Activated CD4-positive, alpha-beta T cell treated with anti-CD3 and anti-CD28 coated beads, Interleukin-2, amount 10 ng/mL, durations not matched to agents 7 days and 5 days (primary cell): Measurements from ENCODE around the gene ADIG. TPM values are rescaled to one million over a fixed set of nuclear protein-coding genes. Genes with fewer than 3 reads are reported as not detected.

ENCODE experiments used
- CTCF ChIA-PET: fragments of 350-600 bp; sonication (Branson Sonifier 250); formaldehyde crosslinking; loops from one replicate; lab custom pipeline; 2021; ENCODE audit warnings: antibody characterized with exemption; lab: Charles Lee
- POLR2A ChIA-PET: fragments of 350-600 bp; sonication (Branson Sonifier 250); formaldehyde crosslinking; loops from one replicate; lab custom pipeline; 2021; ENCODE audit warnings: antibody characterized with exemption; lab: Charles Lee
- DNase-seq: peaks from one replicate; pipeline ENCODE4 v3.0.0-alpha.2; 2020
- H3K27ac Mint-ChIP-seq: one replicate; pipeline ENCODE4 v1.8.0; 2021; ENCODE audit warnings: mild to moderate bottlenecking, moderate library complexity, mixed read lengths
- H3K27me3 Mint-ChIP-seq: one replicate; pipeline ENCODE4 v1.8.0; 2021; ENCODE audit warnings: mixed read lengths
- H3K36me3 Mint-ChIP-seq: one replicate; pipeline ENCODE4 v1.8.0; 2021; ENCODE audit warnings: low read depth, mixed read lengths
- H3K4me1 Mint-ChIP-seq: one replicate; pipeline ENCODE4 v1.8.0; 2021; ENCODE audit warnings: mixed read lengths
- H3K4me3 Mint-ChIP-seq: one replicate; pipeline ENCODE4 v1.8.0; 2021; ENCODE audit warnings: mild to moderate bottlenecking, moderate library complexity, mixed read lengths
- H3K9me3 Mint-ChIP-seq: one replicate; pipeline ENCODE4 v1.8.0; 2021; ENCODE audit warnings: mixed read lengths
- total RNA-seq, 2 experiments: library from RNA; stranded (reverse); gene quantifications; one replicate each; pipeline ENCODE4 v1.2.3, GENCODE V29; 2021

Gene ADIG
- total RNA-seq, 2 experiments from 2014 or later = not detected

DNA sequence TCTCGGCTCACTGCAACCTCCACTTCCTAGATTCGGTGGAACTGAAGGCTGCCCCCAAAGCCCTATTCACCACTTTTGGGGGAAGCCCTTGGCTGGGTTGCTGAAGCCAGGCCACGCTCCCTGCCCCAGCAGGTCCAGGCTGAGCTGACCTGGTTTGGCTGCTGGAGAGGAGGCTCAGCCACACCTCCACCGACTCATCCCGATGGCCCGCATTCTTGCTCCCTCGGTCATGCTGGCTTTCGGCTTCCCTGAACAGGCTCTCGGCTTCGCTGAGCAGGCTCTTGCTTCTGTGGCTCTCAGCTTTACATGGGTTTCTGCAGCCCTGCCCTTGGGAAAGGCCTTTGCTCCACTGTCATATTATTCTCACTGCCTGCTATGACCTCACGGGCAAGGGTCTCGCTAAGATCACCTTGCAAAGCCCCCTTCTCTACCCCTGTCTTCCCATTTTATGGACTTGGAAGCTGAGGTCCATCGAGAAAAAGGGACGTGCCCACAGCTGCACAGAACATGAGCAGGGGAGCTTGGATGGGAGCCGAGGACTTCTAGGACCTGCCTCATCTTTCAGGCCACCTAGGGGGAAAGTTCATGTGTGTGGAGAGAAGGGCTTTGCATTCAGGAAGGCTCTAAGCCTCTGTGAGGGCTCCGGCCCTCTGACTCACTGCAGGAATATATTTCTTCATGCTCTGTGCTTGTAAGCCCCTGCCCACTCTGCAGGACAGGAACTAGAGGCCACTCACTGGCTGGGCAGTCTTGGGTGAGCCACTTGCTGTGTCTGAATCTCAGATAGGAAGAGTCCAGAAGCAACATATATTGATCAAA lies 36.2 kb downstream of the ADIG start:
- ChIA-PET CTCF (no interaction called here), POLR2A (no interaction called here)
- Mint-ChIP-seq H3K4me3 (no peak overlapping the region), H3K27me3 (peaks cover 17% of the 10 kb centered on the region), H3K9me3 (no peaks in the 10 kb centered on the region), H3K27ac (no peak overlapping the region), H3K36me3 (no peaks in the 10 kb centered on the region), H3K4me1 (no peaks in the 10 kb centered on the region)
- DNase-seq = no peak

DNA sequence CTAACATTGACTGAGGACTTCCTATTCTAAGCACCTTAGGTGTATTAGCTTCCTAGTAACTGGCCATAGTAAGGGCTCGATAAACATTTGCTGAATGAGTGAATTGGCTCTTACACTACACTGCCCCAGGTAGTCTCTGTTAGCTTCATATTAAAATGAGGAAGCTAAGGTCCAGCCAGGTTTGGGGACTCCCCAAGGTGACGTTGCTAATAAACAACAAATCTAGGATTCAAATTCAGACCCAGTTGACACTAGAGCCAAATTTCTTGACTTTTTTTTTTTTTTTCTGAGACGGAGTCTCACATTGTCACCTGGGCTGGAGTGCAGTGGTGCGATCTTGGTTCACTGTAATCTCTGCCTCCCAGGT lies 36.8 kb downstream of the ADIG start:
- Mint-ChIP-seq H3K27me3 (peaks cover 12% of the 10 kb centered on the region), H3K36me3 (no peaks in the 10 kb centered on the region), H3K4me1 (no peaks in the 10 kb centered on the region), H3K27ac (no peak overlapping the region), H3K9me3 (no peaks in the 10 kb centered on the region), H3K4me3 (no peak overlapping the region)
- POLR2A ChIA-PET = no interaction called here
- CTCF ChIA-PET = no interaction called here
- DNase-seq = no peak

DNA sequence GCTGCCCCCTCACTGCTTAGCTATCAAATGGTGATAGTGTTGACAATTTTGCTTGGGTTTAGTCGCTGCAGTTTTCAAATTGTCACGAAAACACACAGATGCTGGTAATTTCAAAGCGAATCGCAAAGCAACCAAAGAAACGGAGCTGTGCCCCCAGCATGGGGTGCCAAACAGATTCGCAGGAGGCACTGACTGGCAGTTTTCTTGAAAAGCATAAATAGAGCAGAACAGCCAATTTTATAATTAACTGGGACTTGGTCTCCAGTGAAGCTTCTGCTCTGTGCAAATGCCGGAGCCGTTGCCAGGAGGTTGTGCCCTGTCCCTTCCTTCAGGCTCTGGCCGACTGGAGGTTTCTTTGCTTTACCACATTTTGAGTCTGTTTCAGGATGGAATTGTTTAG lies 39.4 kb downstream of the ADIG start:
- Mint-ChIP-seq H3K4me3 (no peak overlapping the region), H3K27ac (no peak overlapping the region), H3K4me1 (no peaks in the 10 kb centered on the region), H3K27me3 (peaks cover 12% of the 10 kb centered on the region), H3K36me3 (no peaks in the 10 kb centered on the region), H3K9me3 (no peaks in the 10 kb centered on the region)
- ChIA-PET POLR2A (no interaction called here), CTCF (no interaction called here)
- DNase-seq = no peak

DNA sequence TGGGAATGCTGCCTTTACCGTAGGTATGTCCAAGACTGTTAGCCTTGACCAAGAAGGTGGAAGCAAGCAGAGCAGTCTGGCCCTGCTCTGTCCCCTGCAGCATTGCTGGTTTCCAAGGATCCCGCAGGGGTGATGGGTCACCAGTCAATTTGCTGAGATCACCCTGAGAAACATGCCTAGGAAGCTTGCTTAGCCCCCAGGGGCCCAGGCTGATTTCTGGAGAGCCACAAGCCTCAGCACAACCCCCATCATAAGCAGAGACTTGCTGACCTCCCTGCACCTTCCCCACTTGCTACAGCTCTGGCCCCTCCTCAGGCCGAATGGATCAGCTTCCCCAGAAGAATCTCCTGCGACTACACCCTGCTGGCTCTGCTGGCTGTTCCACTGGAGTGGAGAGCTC lies 42.1 kb downstream of the ADIG start:
- ChIA-PET POLR2A (no interaction called here), CTCF (no interaction called here)
- Mint-ChIP-seq H3K4me3 (no peak overlapping the region), H3K9me3 (no peaks in the 10 kb centered on the region), H3K27ac (no peak overlapping the region), H3K4me1 (no peaks in the 10 kb centered on the region), H3K27me3 (peaks cover 8% of the 10 kb centered on the region), H3K36me3 (no peaks in the 10 kb centered on the region)
- no peak for DNase-seq

DNA sequence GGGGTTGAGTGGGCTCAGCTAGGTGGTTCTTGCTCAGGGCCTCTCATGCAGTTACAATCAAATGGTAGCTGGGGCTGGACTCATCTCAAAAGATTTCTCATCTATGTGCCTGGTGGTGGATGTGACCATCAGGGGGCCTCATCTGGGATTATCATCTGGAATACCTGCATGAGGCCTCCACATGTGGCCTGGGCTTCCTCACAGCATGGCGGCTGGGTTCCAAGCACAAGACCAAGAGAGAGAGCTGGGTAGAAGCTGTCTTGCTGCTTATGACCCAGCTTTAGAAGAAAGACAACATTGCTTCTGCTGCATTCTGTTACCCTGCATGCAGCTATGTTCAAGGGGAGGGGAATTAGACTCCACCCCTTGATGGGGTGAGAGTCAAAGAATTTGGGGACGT lies 43.1 kb downstream of the ADIG start:
- CTCF ChIA-PET = no interaction called here
- POLR2A ChIA-PET = no interaction called here
- H3K4me1 Mint-ChIP-seq = no peaks in the 10 kb centered on the region

DNA sequence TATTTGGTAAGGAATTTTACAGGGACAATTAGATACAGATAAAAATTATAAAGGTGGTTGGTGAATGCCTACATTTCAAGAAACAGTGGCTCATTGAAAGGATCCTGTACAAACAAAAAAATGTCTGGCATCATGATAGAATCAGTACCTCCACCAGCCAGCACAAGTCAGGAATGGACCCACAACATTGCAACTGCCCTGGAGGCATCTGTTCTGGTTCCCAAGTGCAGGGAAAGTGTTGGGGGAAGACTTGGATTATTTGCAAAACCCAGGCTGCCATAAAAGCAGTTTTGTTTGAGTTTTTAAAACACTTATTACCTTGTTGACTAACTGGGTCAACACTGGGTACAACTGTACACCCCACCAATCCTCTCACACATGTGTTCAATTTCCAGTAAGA lies 44.9 kb downstream of the ADIG start:
- no peaks in the 10 kb centered on the region for H3K36me3 Mint-ChIP-seq
- ChIA-PET CTCF (no interaction called here), POLR2A (no interaction called here)
- no peaks in the 10 kb centered on the region for H3K4me1 Mint-ChIP-seq
- no peak overlapping the region for H3K4me3 Mint-ChIP-seq
- H3K27ac Mint-ChIP-seq = no peak overlapping the region
- no peaks in the 10 kb centered on the region for H3K9me3 Mint-ChIP-seq
- no peak for DNase-seq
- peaks cover 3% of the 10 kb centered on the region for H3K27me3 Mint-ChIP-seq

More for the DNA sequence above, 43.1 kb downstream of the ADIG start:
- Mint-ChIP-seq H3K27me3 (peaks cover 8% of the 10 kb centered on the region), H3K36me3 (no peaks in the 10 kb centered on the region), H3K27ac (no peak overlapping the region), H3K9me3 (no peaks in the 10 kb centered on the region), H3K4me3 (no peak overlapping the region)
- no peak for DNase-seq

DNA sequence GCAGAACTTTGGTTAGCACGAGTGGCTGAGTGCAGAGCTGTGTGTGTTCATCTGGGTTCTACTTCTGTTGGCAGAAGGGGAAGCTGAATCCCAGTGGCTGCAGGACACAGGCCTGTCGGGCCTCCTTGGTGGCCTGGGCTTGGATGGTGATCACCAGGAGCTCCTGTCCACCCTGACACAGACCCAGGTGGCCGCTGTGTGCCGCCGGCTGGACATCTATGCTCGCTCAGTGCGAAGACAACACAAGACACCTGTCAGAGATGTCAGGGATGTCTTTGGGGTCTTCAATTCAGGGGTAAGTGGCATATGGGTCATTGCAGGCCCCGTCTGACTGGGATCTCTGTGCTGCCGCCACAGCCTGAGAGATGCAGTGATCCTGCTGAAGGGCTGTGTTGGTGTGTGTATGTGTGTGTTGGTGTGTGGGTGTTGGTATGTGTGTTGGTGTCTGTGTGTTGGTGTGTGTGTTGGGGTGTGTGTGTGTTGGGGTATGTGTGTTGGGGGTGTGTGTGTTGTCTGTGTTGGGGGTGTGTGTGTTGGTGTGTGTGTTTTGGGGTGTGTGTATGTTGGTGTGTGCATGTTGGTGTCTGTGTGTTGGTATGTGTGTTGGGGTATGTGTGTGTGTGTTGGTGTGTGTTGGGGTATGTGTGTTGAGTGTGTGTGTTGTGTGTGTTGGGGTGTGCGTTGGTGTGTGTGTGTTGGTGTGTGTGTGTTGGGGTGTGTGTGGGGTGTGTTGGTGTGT lies 46.1 kb downstream of the ADIG start:
- H3K9me3 Mint-ChIP-seq = no peaks in the 10 kb centered on the region
- no peak overlapping the region for H3K4me3 Mint-ChIP-seq
- POLR2A ChIA-PET = no interaction called here

DNA sequence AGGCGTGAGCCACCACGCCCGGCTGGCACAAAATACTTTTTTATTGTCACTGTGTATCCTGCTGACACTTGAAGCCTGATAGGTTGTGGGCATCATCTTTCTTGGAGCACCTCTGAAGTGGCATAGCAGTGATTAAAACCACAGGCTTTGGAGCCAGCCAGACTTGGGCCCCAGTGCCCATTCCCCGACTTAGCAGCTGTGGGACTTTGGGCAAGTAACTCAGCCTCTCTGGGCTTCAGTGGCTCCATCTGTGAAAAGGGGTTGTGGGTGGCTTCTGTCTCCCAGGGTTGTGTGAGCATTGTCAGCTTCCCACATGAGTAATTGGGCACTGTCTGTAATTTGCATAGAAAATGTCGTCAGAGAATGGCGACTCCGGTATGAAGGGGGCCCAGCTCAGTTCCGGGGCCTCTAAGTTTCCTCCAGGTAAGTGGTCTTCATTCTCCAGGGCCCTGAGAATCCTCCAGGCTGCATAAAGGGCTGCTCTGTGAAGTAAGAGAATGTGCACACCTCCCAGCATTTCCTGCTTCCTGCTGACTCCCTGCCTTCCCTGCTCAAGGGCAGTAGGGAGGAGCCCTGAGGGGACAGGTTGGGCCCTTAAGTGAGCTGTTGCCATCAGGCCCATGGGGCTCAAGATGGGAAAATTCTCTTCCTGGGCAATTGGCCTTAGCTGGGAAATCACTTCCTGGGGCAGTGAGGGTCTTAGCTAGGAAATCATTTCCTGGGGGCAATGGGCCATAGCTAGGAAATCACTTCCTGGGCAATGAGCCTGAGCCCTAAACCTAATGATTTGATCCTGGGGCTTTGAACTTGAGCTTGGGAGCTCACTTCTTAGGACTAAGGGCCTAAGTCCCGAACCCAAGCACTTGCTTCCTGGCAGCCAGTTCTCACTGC lies 47.8 kb downstream of the ADIG start:
- Mint-ChIP-seq H3K4me1 (peaks cover 3% of the 10 kb centered on the region), H3K27ac (no peak overlapping the region), H3K4me3 (no peak overlapping the region), H3K9me3 (no peaks in the 10 kb centered on the region), H3K27me3 (peaks cover 3% of the 10 kb centered on the region), H3K36me3 (no peaks in the 10 kb centered on the region)
- no peak for DNase-seq
- ChIA-PET CTCF (no interaction called here), POLR2A (no interaction called here)

More for the DNA sequence above, 46.1 kb downstream of the ADIG start:
- H3K36me3 Mint-ChIP-seq = no peaks in the 10 kb centered on the region
- no peak for DNase-seq
- no peaks in the 10 kb centered on the region for H3K27me3 Mint-ChIP-seq
- no peak overlapping the region for H3K27ac Mint-ChIP-seq
- CTCF ChIA-PET = no interaction called here
- H3K4me1 Mint-ChIP-seq = no peaks in the 10 kb centered on the region

DNA sequence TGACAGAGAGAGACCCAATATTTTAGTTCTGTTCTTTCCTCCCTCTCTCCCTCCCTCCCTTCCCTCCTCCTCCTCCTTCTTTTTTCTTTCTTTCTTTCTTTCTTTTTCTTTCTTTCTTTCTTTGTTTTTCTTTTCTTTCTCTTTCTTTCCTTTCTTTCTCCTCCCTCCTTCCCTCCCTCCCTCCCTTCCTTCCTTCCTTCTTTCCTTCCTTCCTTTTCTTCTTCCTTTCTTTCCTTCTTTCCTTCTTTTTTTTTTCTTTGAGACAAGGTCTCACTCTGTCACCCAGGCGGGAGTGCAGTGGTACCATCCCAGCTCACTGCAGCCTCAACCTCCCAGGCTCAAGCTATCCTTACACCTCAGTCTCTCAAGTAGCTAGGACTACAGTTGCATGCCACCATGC lies 49.0 kb downstream of the ADIG start:
- no peaks in the 10 kb centered on the region for H3K9me3 Mint-ChIP-seq
- H3K27me3 Mint-ChIP-seq = peaks cover 5% of the 10 kb centered on the region
- peaks cover 3% of the 10 kb centered on the region for H3K4me1 Mint-ChIP-seq
- no peak overlapping the region for H3K27ac Mint-ChIP-seq
- ChIA-PET CTCF (no interaction called here), POLR2A (no interaction called here)
- H3K36me3 Mint-ChIP-seq = no peaks in the 10 kb centered on the region
- DNase-seq = no peak
- no peak overlapping the region for H3K4me3 Mint-ChIP-seq

DNA sequence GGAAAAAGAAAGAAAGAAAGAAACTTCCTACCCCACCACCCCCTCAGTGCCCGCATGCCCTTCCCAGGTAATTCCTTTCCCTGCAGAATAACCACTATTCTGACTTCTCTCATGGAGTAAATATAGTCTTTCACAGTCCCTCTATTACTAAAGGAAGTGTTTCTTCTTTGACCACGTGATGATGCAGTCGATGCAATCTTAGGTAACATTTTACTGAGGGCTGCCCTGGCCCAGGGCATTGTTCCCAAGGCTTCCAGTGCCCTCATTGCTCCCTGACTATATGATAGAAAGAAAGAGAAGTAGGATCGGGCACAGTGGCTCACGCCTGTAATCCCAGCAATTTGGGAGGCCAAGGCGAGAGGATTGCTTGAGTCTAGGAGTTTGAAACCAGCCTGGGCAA lies 49.7 kb downstream of the ADIG start:
- no peaks in the 10 kb centered on the region for H3K36me3 Mint-ChIP-seq
- ChIA-PET CTCF (no interaction called here), POLR2A (no interaction called here)
- no peaks in the 10 kb centered on the region for H3K9me3 Mint-ChIP-seq
- peaks cover 3% of the 10 kb centered on the region for H3K4me1 Mint-ChIP-seq
- DNase-seq = no peak
- no peak overlapping the region for H3K27ac Mint-ChIP-seq
- H3K4me3 Mint-ChIP-seq = no peak overlapping the region
- peaks cover 5% of the 10 kb centered on the region for H3K27me3 Mint-ChIP-seq

DNA sequence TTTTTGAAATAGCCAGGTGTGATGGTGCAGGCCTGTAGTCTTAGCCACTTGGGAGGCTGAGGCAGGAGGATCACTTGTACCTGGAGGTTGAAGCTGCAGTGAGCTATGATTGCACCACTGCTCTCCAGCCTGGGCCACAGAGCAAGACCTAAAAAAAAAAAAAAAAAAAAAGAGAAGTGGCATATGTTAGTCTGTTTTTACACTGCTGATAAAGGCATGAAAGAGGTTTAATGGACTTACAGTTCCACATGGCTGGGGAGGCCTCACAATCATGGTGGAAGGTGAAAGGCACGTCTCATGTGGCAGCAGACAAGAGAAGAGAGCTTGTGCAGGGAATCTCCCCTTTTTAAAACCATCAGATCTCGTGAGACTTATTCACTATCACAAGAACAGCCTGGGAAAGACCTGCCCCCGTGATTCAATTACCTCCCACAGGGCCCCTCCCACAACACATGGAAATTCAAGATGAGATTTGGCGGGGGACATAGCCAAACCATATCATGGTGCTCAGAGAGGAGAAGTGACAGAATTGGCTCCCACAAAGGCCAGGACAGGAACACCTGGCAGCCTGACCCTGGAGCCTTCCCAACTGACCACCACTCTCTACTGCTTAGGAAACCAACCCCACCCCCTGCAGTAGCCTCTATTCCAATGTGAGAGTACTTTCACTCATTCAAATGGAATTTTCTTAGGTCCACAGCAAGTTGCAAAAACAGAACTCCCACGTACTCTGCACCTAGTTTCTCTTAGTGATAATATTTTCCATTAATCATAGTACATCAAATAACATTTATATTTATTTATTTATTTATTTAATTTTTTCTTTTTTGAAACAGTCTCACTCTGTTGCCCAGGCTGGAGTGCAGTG lies 50.4 kb downstream of the ADIG start:
- no peak overlapping the region for H3K27ac Mint-ChIP-seq
- no peak overlapping the region for H3K4me3 Mint-ChIP-seq
- no peaks in the 10 kb centered on the region for H3K36me3 Mint-ChIP-seq
- ChIA-PET CTCF (interaction anchor here (0.6 kb wide), 1 partner anchor 72 kb away, joined by 4 read pairs; no protein-coding TSS in a partner anchor), POLR2A (no interaction called here)
- H3K9me3 Mint-ChIP-seq = no peaks in the 10 kb centered on the region
- no peak for DNase-seq
- peaks cover 3% of the 10 kb centered on the region for H3K4me1 Mint-ChIP-seq
- peaks cover 5% of the 10 kb centered on the region for H3K27me3 Mint-ChIP-seq

DNA sequence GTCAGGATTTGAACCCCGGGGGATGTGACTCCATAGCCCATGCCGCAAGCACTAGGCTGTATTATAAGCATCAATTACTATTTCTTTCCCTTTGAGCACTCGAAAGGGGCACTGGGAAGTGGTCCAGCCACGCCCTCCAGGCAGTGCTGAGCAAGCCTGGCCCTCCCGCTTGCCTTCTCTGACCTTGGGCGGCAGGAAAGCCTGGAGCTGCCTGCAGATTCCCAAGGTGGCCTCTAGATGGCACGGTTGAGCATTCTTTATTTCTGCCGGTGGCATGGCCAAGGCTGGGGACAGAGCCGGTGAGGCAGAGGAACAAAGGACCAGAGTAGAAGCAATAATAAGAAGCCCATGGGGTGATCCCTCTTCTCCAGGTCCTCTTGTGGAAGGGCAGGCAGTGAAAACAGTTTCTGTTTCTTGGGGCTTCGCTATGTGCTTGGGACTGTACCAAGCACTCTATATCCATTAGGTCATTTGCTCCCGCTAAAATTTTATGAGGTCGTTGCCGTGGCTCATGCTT lies 52.6 kb downstream of the ADIG start:
- POLR2A ChIA-PET = no interaction called here
- CTCF ChIA-PET = interaction anchor here (1.1 to 1.5 kb wide), 4 partner anchors 11 to 433 kb away, joined by 3 to 4 read pairs (median 3); no protein-coding TSS in a partner anchor
- Mint-ChIP-seq H3K36me3 (no peaks in the 10 kb centered on the region), H3K9me3 (no peaks in the 10 kb centered on the region), H3K4me1 (peaks cover 3% of the 10 kb centered on the region), H3K27me3 (peaks cover 5% of the 10 kb centered on the region), H3K27ac (no peak overlapping the region), H3K4me3 (no peak overlapping the region)
- peak; percentile 67 for DNase-seq
